ENCODE measurements around the gene MTHFD2L.

MTHFD2L gene

GRCh38 chr4:74260036-74260435, 102.1 kb downstream of the MTHFD2L start:
- DNase-seq = no peak

GRCh38 chr4:74262522-74262921, 104.6 kb downstream of the MTHFD2L start:
- no peak for DNase-seq

GRCh38 chr4:74263551-74263950, 105.6 kb downstream of the MTHFD2L start:
- no peak for DNase-seq

GRCh38 chr4:74266081-74266480, 108.2 kb downstream of the MTHFD2L start:
- DNase-seq = no peak

- DNase-seq = no peak
Measured at GRCh38 chr4:74267998-74268606, 110.2 kb downstream of the MTHFD2L start.

GRCh38 chr4:74268643-74269042, 110.7 kb downstream of the MTHFD2L start:
- DNase-seq = no peak

GRCh38 chr4:74278490-74278889, 120.6 kb downstream of the MTHFD2L start:
- no peak for DNase-seq

- no peak for DNase-seq
Measured at GRCh38 chr4:74279716-74280115, 121.8 kb downstream of the MTHFD2L start.

- no peak for DNase-seq
Measured at GRCh38 chr4:74282926-74283325, 125.0 kb downstream of the MTHFD2L start.

- DNase-seq = no peak
Measured at GRCh38 chr4:74283614-74284013, 125.7 kb downstream of the MTHFD2L start.

- no peak for DNase-seq
Measured at GRCh38 chr4:74284053-74284452, 126.1 kb downstream of the MTHFD2L start.

GRCh38 chr4:74287164-74287563, 129.2 kb downstream of the MTHFD2L start:
- DNase-seq = no peak

- DNase-seq = no peak
Measured at GRCh38 chr4:74287791-74288190, 129.9 kb downstream of the MTHFD2L start.

- no peak for DNase-seq
Measured at GRCh38 chr4:74291471-74291870, 133.6 kb downstream of the MTHFD2L start.

GRCh38 chr4:74292111-74292870, 134.4 kb downstream of the MTHFD2L start:
- DNase-seq = no peak

GRCh38 chr4:74293558-74293957, 135.6 kb downstream of the MTHFD2L start:
- DNase-seq = no peak

GRCh38 chr4:74294681-74295080, 136.8 kb downstream of the MTHFD2L start:
- no peak for DNase-seq

GRCh38 chr4:74297539-74297938, 139.6 kb downstream of the MTHFD2L start:
- no peak for DNase-seq

- DNase-seq = no peak
Measured at GRCh38 chr4:74304095-74304625, 146.2 kb downstream of the MTHFD2L start.

GRCh38 chr4:74305000-74305399, 147.1 kb downstream of the MTHFD2L start:
- no peak for DNase-seq

- DNase-seq = no peak
Measured at GRCh38 chr4:74307170-74307569, 149.3 kb downstream of the MTHFD2L start.

- no peak for DNase-seq
Measured at GRCh38 chr4:74308215-74308614, 150.3 kb downstream of the MTHFD2L start, which contains the start of gene EPGN. EPGN (plus strand) TSS chr4:74308470; CDS start chr4:74308534, 64 bp downstream.

- no peak for DNase-seq
Measured at GRCh38 chr4:74309223-74309622, 151.3 kb downstream of the MTHFD2L start.

GRCh38 chr4:74311696-74312313, 153.9 kb downstream of the MTHFD2L start:
- peak; percentile 6 for DNase-seq
